SK-N-SH treated with all-trans-retinoic acid at 6 μM for 48 hours (cell line): ENCODE measurements around the gene MYO9B.

ENCODE experiments used
- ATAC-seq: fragments of 200-7000 bp; cut with Tn5 transposase; 3 replicates; pipeline ENCODE4 v1.9.1; 2020; ENCODE audit warnings: mild to moderate bottlenecking, moderate library complexity
- ARNTL ChIP-seq: fragments of 450-650 bp; formaldehyde crosslinking; IDR thresholded peaks from 2 replicates; pipeline ENCODE4 v1.5.0; 2020; ENCODE audit warnings: low read depth, mild to moderate bottlenecking, moderate library complexity, borderline replicate concordance
- BACH2 ChIP-seq: fragments of 250-450 bp; sonication (Bioruptor Pico); IDR thresholded peaks from 2 replicates; pipeline ENCODE4 v1.9.0; 2021; ENCODE audit warnings: mild to moderate bottlenecking, borderline replicate concordance
- CREB5 ChIP-seq: fragments of 250-450 bp; sonication (Bioruptor Pico); IDR thresholded peaks from 2 replicates; pipeline ENCODE4 v1.5.1; 2020; ENCODE audit warnings: low read depth, mild to moderate bottlenecking, moderate library complexity
- CSDC2 ChIP-seq: fragments of 250-450 bp; sonication (Bioruptor Pico); IDR thresholded peaks from 2 replicates; pipeline ENCODE4 v1.5.0; 2020; ENCODE audit warnings: mild to moderate bottlenecking, moderate library complexity
- CSRNP3 ChIP-seq: fragments of 250-450 bp; sonication (Bioruptor Pico); IDR thresholded peaks from 2 replicates; pipeline ENCODE4 v1.5.1; 2021; ENCODE audit warnings: mild to moderate bottlenecking, moderate library complexity
- ESRRG ChIP-seq: fragments of 250-450 bp; sonication (Bioruptor Pico); IDR thresholded peaks from 2 replicates; pipeline ENCODE4 v1.6.1; 2021; ENCODE audit warnings: mild to moderate bottlenecking
- GLIS3 ChIP-seq: fragments of 250-450 bp; sonication (Bioruptor Pico); IDR thresholded peaks from 2 replicates; pipeline ENCODE4 v1.5.0; 2020; ENCODE audit warnings: mild to moderate bottlenecking, moderate library complexity
- ISL1 ChIP-seq: fragments of 250-450 bp; sonication (Bioruptor Pico); IDR thresholded peaks from 2 replicates; pipeline ENCODE4 v2.1.2; 2022; ENCODE audit warnings: mild to moderate bottlenecking, moderate library complexity
- OSR1 ChIP-seq: fragments of 250-450 bp; sonication (Bioruptor Pico); IDR thresholded peaks from 2 replicates; pipeline ENCODE4 v1.8.0; 2022; ENCODE audit warnings: moderate library complexity, mild to moderate bottlenecking, inconsistent platforms
- PATZ1 ChIP-seq: fragments of 250-450 bp; sonication (Bioruptor Pico); IDR thresholded peaks from 2 replicates; pipeline ENCODE4 v1.8.0; 2020; ENCODE audit warnings: mild to moderate bottlenecking, moderate library complexity, borderline replicate concordance
- PPARA ChIP-seq: fragments of 250-450 bp; sonication (Bioruptor Pico); IDR thresholded peaks from 2 replicates; pipeline ENCODE4 v1.5.0; 2020; ENCODE audit warnings: mild to moderate bottlenecking, borderline replicate concordance
- RARB ChIP-seq: fragments of 250-450 bp; sonication (Bioruptor Pico); IDR thresholded peaks from 2 replicates; pipeline ENCODE4 v1.8.0; 2021; ENCODE audit warnings: mild to moderate bottlenecking, moderate library complexity
- SNAI2 ChIP-seq: fragments of 250-450 bp; sonication (Bioruptor Pico); IDR thresholded peaks from 2 replicates; pipeline ENCODE4 v1.5.0; 2020; ENCODE audit warnings: mild to moderate bottlenecking, moderate library complexity
- TCF4 ChIP-seq: fragments of 250-450 bp; sonication (Bioruptor Pico); IDR thresholded peaks from 2 replicates; pipeline ENCODE4 v1.8.0; 2021; ENCODE audit warnings: mild to moderate bottlenecking, moderate library complexity, borderline replicate concordance
- TOX ChIP-seq: fragments of 250-450 bp; sonication (Bioruptor Pico); IDR thresholded peaks from 2 replicates; pipeline ENCODE4 v1.8.0; 2021; ENCODE audit warnings: mild to moderate bottlenecking, moderate library complexity, borderline replicate concordance
- TSHZ2 ChIP-seq: fragments of 250-450 bp; sonication (Bioruptor Pico); IDR thresholded peaks from 2 replicates; pipeline ENCODE4 v1.5.0; 2020; ENCODE audit warnings: mild to moderate bottlenecking, moderate library complexity
- ZC3H10 ChIP-seq: fragments of 250-450 bp; sonication (Bioruptor Pico); IDR thresholded peaks from 2 replicates; pipeline ENCODE4 v1.5.1; 2021; ENCODE audit warnings: mild to moderate bottlenecking, moderate library complexity
- ZFP3 ChIP-seq: fragments of 250-450 bp; sonication (Bioruptor Pico); IDR thresholded peaks from 2 replicates; pipeline ENCODE4 v1.5.0; 2020; ENCODE audit warnings: mild to moderate bottlenecking, moderate library complexity
- ZNF565 ChIP-seq: fragments of 450-650 bp; formaldehyde crosslinking; conservative IDR thresholded peaks from 2 replicates; pipeline ENCODE4 v1.5.0; 2020; ENCODE audit warnings: low read depth, mild to moderate bottlenecking, moderate library complexity
- ZNF70 ChIP-seq: fragments of 450-650 bp; formaldehyde crosslinking; IDR thresholded peaks from 2 replicates; pipeline ENCODE4 v1.5.0; 2020; ENCODE audit warnings: mild to moderate bottlenecking, moderate library complexity
- ZNF8 ChIP-seq: fragments of 450-650 bp; formaldehyde crosslinking; IDR thresholded peaks from 2 replicates; pipeline ENCODE4 v1.5.0; 2020; ENCODE audit warnings: mild to moderate bottlenecking, moderate library complexity

The MYO9B gene

GRCh38 chr19:17098326-17098725, 22.7 kb downstream of the MYO9B start:
- no peak for ATAC-seq
- no peak for TF ChIP-seq ISL1 (CRISPR knock-in tag)
- TF ChIP-seq TOX (CRISPR knock-in tag): no peak
- no peak for TF ChIP-seq ZC3H10 (CRISPR knock-in tag)
- TF ChIP-seq CREB5 (CRISPR knock-in tag): no peak
- no peak for TF ChIP-seq RARB (CRISPR knock-in tag)
- TF ChIP-seq BACH2 (CRISPR knock-in tag): no peak
- no peak for TF ChIP-seq ARNTL (CRISPR knock-in tag)
- TF ChIP-seq CSDC2 (CRISPR knock-in tag): no peak
- no peak for TF ChIP-seq PATZ1

DNA sequence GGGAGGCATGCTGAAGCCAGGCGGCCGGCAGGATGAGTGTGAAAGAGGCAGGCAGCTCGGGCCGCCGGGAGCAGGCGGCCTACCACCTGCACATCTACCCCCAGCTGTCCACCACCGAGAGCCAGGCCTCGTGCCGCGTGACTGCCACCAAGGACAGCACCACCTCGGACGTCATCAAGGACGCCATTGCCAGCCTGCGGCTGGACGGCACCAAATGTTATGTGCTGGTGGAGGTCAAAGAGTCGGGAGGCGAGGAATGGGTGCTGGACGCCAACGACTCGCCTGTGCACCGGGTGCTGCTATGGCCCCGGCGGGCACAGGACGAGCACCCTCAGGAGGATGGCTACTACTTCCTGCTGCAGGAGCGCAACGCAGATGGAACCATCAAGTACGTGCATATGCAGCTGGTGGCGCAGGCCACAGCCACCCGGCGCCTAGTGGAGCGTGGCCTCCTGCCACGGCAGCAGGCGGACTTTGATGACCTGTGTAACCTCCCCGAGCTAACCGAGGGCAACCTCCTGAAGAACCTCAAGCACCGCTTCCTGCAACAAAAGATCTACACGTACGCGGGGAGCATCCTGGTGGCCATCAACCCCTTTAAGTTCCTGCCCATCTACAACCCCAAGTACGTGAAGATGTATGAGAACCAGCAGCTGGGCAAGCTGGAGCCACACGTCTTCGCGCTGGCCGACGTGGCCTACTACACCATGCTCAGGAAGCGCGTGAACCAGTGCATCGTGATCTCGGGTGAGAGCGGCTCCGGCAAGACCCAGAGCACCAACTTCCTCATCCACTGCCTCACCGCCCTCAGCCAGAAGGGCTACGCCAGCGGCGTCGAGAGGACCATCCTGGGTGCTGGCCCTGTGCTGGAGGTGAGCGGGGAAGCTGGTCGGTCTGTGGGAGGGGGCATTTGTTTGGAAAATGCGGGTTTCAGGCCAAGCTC, 26.4 kb downstream of the MYO9B start:
- no peak for ATAC-seq
- no peak for TF ChIP-seq ESRRG (CRISPR knock-in tag)
- no peak for TF ChIP-seq PATZ1
- no peak for TF ChIP-seq CREB5 (CRISPR knock-in tag)
- no peak for TF ChIP-seq OSR1
- TF ChIP-seq TSHZ2 (CRISPR knock-in tag): no peak
- TF ChIP-seq SNAI2 (CRISPR knock-in tag): no peak
- TF ChIP-seq CSDC2 (CRISPR knock-in tag): no peak
- TF ChIP-seq PPARA (CRISPR knock-in tag): no peak
- TF ChIP-seq ZC3H10 (CRISPR knock-in tag): no peak
- no peak for TF ChIP-seq ZNF8 (CRISPR knock-in tag)
- no peak for TF ChIP-seq ARNTL (CRISPR knock-in tag)
- no peak for TF ChIP-seq ZNF565 (CRISPR knock-in tag)
- TF ChIP-seq ZFP3: no peak
- TF ChIP-seq GLIS3 (CRISPR knock-in tag): no peak
- TF ChIP-seq ZNF70: no peak
- TF ChIP-seq BACH2 (CRISPR knock-in tag): no peak
- TF ChIP-seq TCF4 (CRISPR knock-in tag): no peak
- no peak for TF ChIP-seq CSRNP3
